Left kidney (tissue), 8 donors: ENCODE data around the gene RICTOR. TPM values are rescaled to one million over a fixed set of nuclear protein-coding genes. Genes with fewer than 3 reads are reported as not detected.

Experiments used
- DNase-seq: peaks from one replicate; pipeline ENCODE4 v3.0.0-alpha.2; 2013
- long read RNA-seq, 8 donors: transcript quantifications; one replicate each; lab custom pipeline, GENCODE V29; 2026
- polyA plus RNA-seq: library from polyadenylated mRNA; unstranded; fragments of 120-200 nt; gene quantifications from one replicate; pipeline ENCODE4 v1.2.1, GENCODE V29; 2013; ENCODE audit not compliant: insufficient read length

RICTOR gene
- 33.0 TPM for polyA plus RNA-seq
- long read RNA-seq, donor 1: 0 reads
- long read RNA-seq, donor 2, partial matches to known transcripts: 0 of 3 reads
- long read RNA-seq, donor 2, other reads (novel, unspliced or antisense): 0 of 3 reads
- long read RNA-seq, donor 3, full-length matches to known transcripts: 1 of 1 reads
- long read RNA-seq, donor 3, partial matches to known transcripts: 0 of 1 reads
- long read RNA-seq, donor 3, other reads (novel, unspliced or antisense): 0 of 1 reads
- long read RNA-seq, donor 4: 0 reads
- long read RNA-seq, donor 5, partial matches to known transcripts: 0 of 1 reads
- long read RNA-seq, donor 5, other reads (novel, unspliced or antisense): 0 of 1 reads
- long read RNA-seq, donor 6: 0 reads
- long read RNA-seq, donor 7: 0 reads
- long read RNA-seq, donor 8: 0 reads

GRCh38 chr5:39074017-39074814 lies at the start of gene RICTOR:
Gene RICTOR (minus strand): TSS chr5:39074399. CDS start chr5:39074377, 22 bp downstream.
- DNase-seq: peak; percentile 88

- DNase-seq: no peak
Observed at GRCh38 chr5:39121922-39122321, 47.7 kb upstream of the RICTOR start.

GRCh38 chr5:39121315-39121714 lies 47.1 kb upstream of the RICTOR start:
- no peak for DNase-seq

GRCh38 chr5:39120052-39120420 lies 45.8 kb upstream of the RICTOR start:
- DNase-seq: no peak

GRCh38 chr5:39119404-39120051 lies 45.3 kb upstream of the RICTOR start:
- DNase-seq: no peak

- no peak for DNase-seq
Observed at GRCh38 chr5:39118638-39119037, 44.4 kb upstream of the RICTOR start.

GRCh38 chr5:39117401-39117800 lies 43.2 kb upstream of the RICTOR start:
- no peak for DNase-seq

- no peak for DNase-seq
Observed at GRCh38 chr5:39116344-39117170, 42.4 kb upstream of the RICTOR start.

- no peak for DNase-seq
Observed at GRCh38 chr5:39115644-39116343, 41.6 kb upstream of the RICTOR start.

GRCh38 chr5:39114155-39114554 lies 40.0 kb upstream of the RICTOR start:
- no peak for DNase-seq

GRCh38 chr5:39113354-39113953 lies 39.3 kb upstream of the RICTOR start:
- DNase-seq: no peak

GRCh38 chr5:39109606-39110005 lies 35.4 kb upstream of the RICTOR start:
- no peak for DNase-seq

- no peak for DNase-seq
Observed at GRCh38 chr5:39108987-39109386, 34.8 kb upstream of the RICTOR start.

- DNase-seq: no peak
Observed at GRCh38 chr5:39107350-39107749, 33.2 kb upstream of the RICTOR start.

GRCh38 chr5:39106322-39106721 lies 32.1 kb upstream of the RICTOR start:
- DNase-seq: no peak

GRCh38 chr5:39104221-39104620 lies 30.0 kb upstream of the RICTOR start:
- DNase-seq: no peak

- DNase-seq: no peak
Observed at GRCh38 chr5:39102684-39103155, 28.5 kb upstream of the RICTOR start.

- DNase-seq: no peak
Observed at GRCh38 chr5:39100851-39101396, 26.7 kb upstream of the RICTOR start.

GRCh38 chr5:39100301-39100850 lies 26.2 kb upstream of the RICTOR start:
- no peak for DNase-seq

GRCh38 chr5:39099831-39100230 lies 25.6 kb upstream of the RICTOR start:
- DNase-seq: no peak
